Keratinocyte (primary cell): ENCODE data around the gene CLSTN2.

ENCODE experiments used
- EZH2 ChIP-seq: IDR thresholded peaks from one replicate; pipeline ENCODE4 v1.6.1; 2012; ENCODE audit warnings: inconsistent platforms, mild to moderate bottlenecking, low read length, moderate library complexity
- TF ChIP-seq, protein P1 (sequence below), 3 experiments: IDR thresholded peaks in 1 of 3; conservative IDR thresholded peaks in 1 of 3; optimal IDR thresholded peaks in 1 of 3; 2 replicates in 2 of 3; 3 replicates in 1 of 3; pipeline versions ENCODE3 to v1.5.1; 2011; ENCODE audit warnings: low read length in 3 of 3, mild to moderate bottlenecking in 3 of 3, moderate library complexity in 2 of 3, control low read depth in 1 of 3, inconsistent platforms in 1 of 3; ENCODE audit not compliant: insufficient read depth in 2 of 3; ENCODE audit errors: extremely low read depth in 1 of 3

DNA sequence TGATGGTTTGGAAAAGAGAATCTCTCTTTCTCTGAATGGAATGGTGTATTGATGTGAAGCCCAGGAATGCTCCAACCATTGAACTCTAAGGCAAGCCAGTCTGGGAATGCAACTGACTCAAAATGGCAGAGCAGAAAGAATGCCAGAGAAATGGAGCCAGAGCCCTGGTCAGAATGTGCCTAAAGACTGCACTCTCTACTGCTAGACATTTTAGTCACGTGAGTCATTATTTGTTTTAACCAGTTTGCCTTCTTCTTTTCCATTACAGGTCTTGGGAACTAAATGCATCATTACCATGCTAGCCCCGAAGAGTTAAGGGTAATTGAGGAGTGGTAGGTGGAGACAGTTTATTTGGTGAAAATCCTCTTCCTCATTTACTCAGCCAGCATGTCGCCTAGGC lies 675.6 kb downstream of the CLSTN2 start:
- TF ChIP-seq, protein P1, sequence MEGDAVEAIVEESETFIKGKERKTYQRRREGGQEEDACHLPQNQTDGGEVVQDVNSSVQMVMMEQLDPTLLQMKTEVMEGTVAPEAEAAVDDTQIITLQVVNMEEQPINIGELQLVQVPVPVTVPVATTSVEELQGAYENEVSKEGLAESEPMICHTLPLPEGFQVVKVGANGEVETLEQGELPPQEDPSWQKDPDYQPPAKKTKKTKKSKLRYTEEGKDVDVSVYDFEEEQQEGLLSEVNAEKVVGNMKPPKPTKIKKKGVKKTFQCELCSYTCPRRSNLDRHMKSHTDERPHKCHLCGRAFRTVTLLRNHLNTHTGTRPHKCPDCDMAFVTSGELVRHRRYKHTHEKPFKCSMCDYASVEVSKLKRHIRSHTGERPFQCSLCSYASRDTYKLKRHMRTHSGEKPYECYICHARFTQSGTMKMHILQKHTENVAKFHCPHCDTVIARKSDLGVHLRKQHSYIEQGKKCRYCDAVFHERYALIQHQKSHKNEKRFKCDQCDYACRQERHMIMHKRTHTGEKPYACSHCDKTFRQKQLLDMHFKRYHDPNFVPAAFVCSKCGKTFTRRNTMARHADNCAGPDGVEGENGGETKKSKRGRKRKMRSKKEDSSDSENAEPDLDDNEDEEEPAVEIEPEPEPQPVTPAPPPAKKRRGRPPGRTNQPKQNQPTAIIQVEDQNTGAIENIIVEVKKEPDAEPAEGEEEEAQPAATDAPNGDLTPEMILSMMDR (optimal IDR thresholded peaks at IDR 0.05 in 1 of 3, IDR thresholded peaks at IDR 0.05 in 1 of 3, conservative IDR thresholded peaks at IDR 0.05 in 1 of 3; ENCODE audit: extremely low read depth in 1 of 3, insufficient read depth in 2 of 3, low read length in 3 of 3) = no peak
- no peak for TF ChIP-seq EZH2
